Skin epidermis (tissue), 12 donors: ENCODE results near the gene IGF2.
"Not testable (repeated sequence)": the region's sequence is repeated elsewhere in the genome, so short reads cannot be mapped to it uniquely, and the experiment has no call there.

Source experiments
- H3K27ac ChIP-seq, 21 experiments: fragments of 200-600 bp; sonication (generic) in 11 of 21; one replicate each; pipeline ENCODE4 v1.5.0; 2020; ENCODE audit warnings: mild to moderate bottlenecking in 3 of 21, inconsistent platforms in 2 of 21, moderate library complexity in 2 of 21
- H3K4me3 ChIP-seq, 7 experiments: fragments of 200-600 bp; sonication (generic) in 2 of 7; one replicate each; pipeline ENCODE4 v1.5.0; 2020; ENCODE audit warnings: inconsistent platforms in 2 of 7, mild to moderate bottlenecking in 2 of 7, moderate library complexity in 1 of 7

Gene IGF2, protein sequence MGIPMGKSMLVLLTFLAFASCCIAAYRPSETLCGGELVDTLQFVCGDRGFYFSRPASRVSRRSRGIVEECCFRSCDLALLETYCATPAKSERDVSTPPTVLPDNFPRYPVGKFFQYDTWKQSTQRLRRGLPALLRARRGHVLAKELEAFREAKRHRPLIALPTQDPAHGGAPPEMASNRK

DNA sequence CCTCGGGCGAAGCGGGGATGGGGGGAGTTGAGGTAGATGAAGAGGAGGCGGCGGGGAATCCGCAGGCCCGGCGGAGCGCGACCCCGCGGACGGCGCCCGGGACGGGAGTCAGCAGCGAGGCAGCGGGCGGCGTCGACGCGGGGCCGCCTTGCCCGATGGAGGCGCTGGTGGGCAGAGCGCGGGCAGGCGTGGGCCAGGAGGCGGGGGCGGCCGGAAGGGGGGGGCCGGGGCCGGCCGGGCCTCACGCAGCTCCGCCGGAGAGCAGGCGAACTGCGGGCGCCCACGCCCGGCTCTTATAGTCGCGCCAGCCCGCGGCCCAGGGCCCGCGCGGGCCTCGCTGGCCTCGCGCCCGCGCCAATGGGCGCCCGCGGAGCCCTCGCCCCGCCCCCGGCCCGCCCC lies at the start of gene IGF2:
TSS of gene IGF2 (minus strand) at position 267 of the 399 bp plus-strand sequence. CDS start 3,866 bp downstream, outside the sequence.
- H3K4me3 ChIP-seq = peak within 1 kb of the TSS; percentile 1 to 28 (median 23)
- H3K27ac ChIP-seq = peak within 1 kb of the TSS in 2 of 21 experiments; percentile 25 to 45

DNA sequence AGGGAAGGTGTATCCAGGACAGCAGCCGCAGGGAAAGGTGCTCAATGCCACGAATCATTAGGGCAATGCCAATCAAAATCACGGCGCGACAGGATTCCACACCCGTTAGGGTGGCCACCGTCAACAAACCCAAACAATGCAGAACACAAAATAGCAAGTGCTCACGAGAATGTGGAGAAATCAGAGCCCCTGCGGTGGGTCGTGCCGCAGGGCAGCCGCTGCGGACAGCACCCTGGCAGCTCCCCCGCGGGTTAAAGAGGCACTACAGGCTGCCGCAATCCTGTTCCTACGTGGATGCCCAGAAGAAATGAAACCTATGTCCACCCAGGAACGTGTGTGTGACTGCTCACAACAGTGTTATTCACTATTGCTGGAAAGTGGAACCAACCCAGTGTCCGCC lies 49.6 kb upstream of the IGF2 start:
- no peak overlapping the region for H3K27ac ChIP-seq
- no peak overlapping the region for H3K4me3 ChIP-seq

DNA sequence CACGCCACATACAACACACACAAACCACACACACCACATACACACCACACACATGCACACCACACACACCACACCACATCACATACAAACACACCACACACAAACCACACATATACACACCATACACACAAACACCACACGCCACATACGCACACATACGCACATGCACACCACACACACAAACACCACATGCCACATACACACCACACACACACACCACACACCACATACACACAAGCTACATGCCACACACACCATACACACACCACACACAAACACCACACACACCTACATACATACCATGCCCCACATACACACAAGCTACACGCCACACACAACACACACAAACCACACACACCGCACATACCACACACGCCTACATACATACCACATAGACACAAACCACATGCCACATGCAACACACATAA lies 48.1 kb upstream of the IGF2 start:
- Histone ChIP-seq H3K4me3 (no peak overlapping the region), H3K27ac (no peak overlapping the region)

DNA sequence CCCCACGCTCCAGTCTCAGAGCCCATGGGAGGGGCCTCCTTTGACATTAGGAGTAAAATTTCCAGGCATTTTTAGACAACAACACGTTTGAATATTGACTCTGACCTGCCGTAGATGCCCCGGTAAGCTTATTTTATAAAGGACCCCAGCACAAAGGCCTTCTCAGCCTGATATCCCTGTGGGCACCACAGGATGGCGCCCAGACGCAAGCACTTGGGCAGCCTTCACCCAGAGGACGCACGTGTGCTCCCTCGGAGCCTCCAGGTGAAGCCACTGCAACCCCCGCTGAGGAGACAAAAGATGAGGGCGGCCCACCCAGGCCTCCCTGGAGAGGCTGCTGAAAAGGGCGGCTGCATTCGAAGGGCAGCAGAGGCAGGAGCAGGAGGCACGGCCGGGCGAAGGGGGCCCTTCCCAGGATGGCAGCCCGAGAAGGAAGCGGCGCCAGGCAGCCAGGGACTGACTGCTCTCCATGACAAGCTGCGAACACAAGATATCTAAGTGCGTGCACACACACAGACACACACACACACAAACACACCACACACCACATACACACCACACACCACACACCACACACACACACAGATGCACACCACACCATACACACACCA lies 47.6 kb upstream of the IGF2 start:
- H3K27ac ChIP-seq = no peak overlapping the region
- H3K4me3 ChIP-seq = no peak overlapping the region

DNA sequence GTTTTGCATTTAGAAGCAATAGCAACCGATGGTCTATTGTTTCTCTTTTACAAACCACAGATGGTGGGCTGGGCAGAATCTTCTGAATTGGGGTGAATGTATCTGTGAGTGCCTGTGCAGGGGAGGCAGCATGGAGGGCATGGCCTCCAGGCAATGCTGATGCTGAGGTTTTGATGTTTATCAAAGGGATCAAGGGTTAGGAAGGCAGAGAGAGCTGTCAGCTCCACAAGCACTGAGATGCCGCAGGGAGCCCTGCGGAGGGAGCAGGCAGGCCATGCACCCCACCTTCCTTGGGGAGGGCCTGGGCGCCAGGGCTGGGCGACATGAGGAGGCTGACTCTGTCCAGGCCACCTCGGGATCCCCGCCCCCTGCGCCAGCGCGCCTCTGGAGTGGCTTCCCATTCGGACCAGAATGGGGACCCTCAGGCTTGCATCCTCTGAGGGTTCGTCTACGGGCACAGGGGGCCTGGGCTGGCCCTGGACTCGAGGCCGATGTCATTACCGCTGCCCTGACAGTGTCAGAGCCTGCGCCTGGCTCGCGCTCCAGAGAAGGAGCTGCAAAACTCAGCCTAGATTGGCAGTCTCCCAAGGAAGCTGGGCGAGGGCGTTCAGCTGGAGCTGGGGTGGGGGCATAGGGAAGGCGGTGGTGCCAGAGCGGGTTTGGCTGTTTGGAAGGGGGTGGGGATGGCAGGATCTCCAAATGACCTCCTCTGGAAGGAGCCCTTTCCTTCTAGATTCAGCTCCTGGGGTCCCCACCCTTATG lies 46.3 kb upstream of the IGF2 start:
- Histone ChIP-seq H3K4me3 (no peak overlapping the region), H3K27ac (no peak overlapping the region)

DNA sequence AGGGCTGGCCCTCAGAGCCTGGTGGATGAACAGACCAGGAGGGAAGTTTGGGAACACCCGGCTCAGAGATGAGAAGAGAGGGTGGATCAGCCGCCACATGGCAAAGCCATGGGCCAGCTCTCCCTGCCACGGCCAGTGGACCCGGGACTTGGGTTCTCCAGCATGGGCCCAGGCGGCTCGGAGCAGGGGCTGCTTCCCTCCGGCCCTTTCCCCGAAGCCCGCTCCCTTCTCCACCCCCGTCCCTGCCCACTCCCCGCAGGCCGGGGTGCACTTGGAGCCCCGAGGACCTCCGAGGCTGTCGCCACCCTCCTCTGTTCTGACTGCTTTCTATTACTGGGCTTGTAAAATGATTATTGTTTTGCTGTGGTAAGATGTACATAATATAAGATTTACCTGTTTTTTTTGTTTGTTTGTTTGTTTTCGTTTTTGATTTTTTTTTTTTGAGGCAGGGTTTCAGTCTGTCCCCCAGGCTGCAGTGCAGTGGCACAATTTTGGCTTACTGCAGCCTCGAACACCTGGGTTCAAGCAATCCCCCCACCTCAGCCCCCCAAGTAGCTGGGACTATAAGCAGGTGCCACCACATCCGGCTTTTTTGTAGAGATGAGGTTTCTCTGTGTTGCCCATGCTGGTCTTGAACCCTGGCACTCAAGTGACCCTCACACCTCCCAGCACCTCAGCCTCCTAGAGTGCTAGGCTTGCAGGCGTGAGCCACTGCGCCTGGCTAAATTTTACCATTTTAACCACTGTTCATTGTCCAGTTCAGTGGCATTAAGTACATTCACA lies 43.7 kb upstream of the IGF2 start:
- no peak overlapping the region for H3K27ac ChIP-seq
- H3K4me3 ChIP-seq = no peak overlapping the region

DNA sequence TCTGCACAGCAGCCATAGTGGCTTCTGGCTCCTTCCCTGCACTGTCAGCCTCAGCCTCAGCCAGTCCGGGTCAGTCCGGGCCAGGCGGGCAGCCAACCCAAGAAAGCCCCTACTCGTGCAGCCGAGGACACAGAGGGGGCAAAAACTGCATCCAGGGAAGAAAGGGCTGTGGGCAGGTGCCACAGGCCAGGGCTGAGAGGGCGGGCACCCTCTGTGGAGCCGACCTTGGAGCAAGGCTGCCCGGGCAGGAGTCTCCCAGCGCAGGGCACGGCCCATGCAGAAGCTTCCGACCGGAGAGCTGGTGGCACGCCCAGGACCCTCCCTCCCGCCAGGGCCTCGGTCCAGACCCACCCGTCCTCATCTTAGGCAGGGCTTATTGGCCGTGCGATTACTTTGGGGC lies 42.9 kb upstream of the IGF2 start:
- Histone ChIP-seq H3K27ac (no peak overlapping the region), H3K4me3 (no peak overlapping the region)

DNA sequence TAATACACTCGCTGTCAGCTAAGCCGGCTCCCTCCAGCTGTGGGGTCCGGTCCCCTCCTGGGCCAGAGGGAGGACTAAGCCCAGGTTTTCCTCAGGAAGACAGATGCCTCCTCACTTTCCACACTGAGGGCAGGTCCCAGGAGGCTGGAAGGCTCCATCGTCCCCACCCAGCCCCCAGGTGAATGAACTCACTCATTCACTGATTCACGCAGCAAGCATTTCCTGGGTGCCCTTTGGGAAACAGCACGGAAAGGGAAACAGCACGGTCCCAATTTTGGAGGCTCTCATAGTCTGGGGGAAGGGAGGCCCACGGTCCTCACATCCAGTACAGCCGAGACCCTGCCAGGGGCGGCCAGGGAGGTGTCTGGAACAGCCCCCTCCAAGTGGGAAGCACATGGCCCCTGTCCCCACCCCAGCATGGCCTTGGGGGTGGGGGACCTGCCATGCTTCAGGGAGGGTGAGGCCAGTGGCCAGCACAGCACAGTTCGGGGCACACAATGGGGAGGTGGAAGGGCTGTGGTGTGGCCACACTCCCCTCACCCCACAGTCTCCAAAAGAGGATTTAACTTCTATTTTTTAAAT lies 41.7 kb upstream of the IGF2 start:
- Histone ChIP-seq H3K4me3 (no peak overlapping the region), H3K27ac (no peak overlapping the region)

DNA sequence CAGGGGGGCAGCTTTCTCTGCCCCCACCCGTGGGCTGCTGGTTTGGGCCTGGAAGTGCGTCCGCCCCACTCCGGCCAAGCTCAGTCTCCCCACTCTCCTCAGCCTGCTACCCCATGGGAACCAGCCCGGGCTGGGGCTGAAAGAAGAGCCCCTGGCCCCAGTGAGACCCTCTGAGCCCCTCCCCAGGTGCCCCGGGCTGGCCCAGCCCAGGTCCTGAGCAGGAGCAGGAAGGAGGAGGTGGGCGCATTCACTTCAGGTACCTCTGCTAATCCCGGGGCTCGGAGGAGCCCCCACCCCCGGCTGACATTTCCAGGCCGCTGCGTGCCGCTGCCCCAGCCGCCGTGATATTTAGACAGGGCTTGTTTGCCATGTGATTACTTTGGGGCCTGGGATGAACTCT lies 41.2 kb upstream of the IGF2 start:
- no peak overlapping the region for H3K4me3 ChIP-seq
- H3K27ac ChIP-seq = no peak overlapping the region

DNA sequence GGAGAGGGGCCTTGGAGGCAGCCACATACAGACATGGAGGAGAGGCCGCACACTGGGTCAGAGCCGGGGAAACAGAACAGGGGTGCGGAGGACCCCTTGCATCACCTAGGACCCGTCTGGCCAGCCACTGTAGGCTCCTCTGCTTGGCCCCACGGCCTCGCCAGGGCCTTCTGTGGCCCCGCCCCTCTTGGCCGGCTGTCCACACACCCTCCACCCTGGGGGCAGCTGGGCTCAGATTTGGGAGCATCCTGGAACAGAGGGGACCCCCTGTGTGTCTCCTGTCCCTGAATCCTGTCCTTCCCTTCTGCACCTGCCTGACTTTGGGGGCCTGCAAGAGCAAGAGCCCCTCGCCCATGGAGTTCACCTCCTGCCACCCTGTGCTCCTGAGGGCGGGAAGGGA lies 40.3 kb upstream of the IGF2 start:
- no peak overlapping the region for H3K27ac ChIP-seq

DNA sequence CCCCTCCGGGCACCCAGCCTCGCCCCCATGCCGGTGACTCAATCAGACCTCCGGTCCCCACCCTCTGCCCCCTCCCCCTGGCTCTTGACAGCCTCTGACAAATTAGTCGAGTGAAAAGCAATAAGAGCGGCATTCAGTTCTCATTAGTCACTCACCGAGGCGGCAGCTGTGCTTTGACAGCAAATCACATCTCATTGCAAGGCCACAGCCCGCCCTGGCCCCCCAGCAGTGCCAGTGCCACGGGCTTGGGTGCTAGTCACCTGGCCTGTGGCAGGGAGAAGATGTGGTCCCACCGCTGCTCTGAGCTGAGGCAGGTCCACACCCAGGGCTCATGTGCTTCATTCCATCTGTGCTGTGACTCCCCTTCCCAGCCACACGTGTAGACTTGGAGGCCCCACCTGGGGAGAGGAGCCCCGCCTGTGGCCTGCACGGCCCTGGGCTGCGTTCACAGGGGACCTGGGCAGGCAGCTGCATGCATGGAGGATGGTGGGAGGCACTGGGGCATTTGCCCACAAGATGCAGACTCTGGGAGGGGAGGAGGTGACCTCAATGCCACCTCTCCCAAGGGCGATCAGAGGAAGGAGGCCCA lies 39.8 kb upstream of the IGF2 start:
- peak overlapping the region in 1 of 21 experiments; percentile 3 for H3K27ac ChIP-seq
- no peak overlapping the region for H3K4me3 ChIP-seq

More for the DNA sequence above, 40.3 kb upstream of the IGF2 start:
- H3K4me3 ChIP-seq = no peak overlapping the region

DNA sequence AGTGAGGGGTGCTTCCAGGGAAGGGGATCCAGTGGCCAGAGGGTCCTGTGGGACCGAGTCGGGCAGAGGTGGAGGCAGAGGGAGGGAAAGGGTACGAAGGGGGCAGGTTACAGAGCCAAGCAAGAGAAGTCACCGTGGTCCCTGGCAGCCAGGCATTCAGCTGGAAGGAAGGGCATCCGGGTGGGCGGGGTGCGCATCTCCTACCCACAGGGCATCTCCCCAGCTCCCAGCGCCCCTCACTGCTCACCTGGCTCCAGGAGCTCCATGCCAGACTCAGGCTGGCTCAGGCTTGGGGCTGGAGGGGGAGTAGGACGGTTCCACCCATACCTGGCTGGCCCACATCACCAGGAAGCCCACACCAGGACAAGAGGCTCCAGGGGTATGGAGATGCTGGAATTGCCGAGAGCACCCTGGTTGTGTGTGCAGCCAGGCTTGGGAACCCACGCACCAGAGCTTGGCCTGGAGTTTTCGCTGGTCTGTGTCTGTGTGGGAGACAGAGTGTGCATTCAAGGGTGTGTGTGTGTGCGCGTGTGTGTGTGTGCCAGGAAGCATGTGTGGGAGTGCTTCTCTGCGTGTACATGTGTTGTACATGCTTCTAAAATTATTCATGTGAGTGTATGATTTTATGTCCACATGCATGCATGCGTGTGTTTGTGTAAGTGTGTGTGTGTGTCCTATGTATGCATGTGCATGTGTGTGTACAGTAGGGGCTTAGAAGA lies 39.0 kb upstream of the IGF2 start:
- not testable (repeated sequence) for H3K27ac ChIP-seq, H3K4me3 ChIP-seq

DNA sequence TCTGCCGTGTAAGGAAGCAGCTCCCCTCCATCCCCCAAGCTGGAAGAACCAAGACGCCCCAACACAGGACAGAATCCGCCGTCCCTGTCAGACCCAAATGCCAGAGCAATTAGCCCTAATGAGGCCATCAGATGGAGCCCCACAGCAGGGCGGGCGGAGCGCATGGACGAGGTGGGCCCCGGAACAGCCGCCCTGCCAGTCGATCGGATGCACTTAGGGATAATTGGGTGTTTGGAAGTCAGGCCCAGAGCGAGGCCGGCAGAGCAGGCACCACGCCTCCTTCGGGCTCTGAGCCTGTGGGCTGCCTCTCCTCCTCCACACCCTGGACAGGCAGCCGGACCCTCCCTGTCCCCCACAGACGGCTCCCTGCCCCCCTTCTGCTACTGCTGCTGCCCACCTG lies 37.9 kb upstream of the IGF2 start:
- no peak overlapping the region for H3K4me3 ChIP-seq
- H3K27ac ChIP-seq = no peak overlapping the region

DNA sequence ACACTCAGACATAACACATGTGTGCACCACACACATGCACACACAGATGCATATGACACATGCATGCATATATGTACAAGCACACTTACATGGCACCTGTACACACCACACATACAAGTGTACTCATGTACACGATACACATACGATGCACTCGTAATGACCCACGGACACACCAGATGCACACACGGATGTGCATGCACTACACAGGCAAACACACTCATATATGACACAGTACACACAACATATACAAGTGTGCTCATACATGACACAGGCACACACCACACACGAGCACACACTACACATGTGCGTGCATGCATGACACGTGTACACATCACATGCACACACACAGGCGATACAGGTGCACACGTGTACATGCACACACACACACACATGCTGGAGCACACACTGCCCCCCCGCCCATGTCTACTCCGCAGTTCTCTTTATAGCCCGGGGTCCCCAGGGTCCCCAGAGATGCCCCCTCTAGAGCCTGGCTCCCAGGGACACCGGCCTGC lies 37.3 kb upstream of the IGF2 start:
- Histone ChIP-seq H3K27ac (no peak overlapping the region), H3K4me3 (no peak overlapping the region)

DNA sequence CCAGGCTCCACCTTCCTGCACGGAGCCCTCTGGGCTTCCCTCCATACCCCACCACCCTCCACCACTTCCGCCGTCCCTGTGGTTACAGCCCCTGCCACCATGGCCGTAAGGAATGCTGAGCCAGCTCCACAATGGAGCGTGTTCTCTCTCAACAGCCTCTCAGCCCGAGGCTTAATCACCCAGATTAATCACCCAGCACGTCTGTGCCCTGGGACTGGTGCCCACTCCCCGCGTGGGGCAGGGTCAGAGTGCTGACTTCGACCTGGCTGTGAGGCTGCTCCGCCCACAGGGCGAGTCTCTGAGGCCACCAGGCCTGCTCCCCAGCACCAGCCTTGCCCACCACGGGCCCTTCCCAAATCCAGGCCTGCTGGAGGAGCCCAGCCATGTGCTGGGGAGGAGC lies 36.5 kb upstream of the IGF2 start:
- H3K4me3 ChIP-seq = no peak overlapping the region
- H3K27ac ChIP-seq = no peak overlapping the region

DNA sequence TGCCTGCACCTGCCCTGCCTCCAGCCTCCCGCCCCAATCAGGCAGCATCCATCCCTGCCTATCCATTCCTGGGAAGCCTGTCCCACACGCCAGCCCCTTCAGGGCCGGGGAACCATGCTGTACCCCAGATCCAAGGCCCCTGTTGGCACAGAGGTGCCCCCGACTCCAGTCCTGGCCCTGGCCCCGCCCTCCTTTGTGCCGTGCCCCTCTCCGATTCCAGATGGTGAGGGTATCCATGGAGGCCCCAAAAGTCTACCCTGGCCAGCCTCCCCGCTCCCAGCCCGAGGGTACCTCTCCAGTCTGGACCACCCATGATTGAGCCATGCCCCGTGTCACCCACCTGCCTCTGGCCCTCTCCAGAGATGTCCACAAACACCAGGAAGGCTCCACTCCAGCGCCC lies 35.2 kb upstream of the IGF2 start:
- H3K4me3 ChIP-seq = no peak overlapping the region
- H3K27ac ChIP-seq = no peak overlapping the region

DNA sequence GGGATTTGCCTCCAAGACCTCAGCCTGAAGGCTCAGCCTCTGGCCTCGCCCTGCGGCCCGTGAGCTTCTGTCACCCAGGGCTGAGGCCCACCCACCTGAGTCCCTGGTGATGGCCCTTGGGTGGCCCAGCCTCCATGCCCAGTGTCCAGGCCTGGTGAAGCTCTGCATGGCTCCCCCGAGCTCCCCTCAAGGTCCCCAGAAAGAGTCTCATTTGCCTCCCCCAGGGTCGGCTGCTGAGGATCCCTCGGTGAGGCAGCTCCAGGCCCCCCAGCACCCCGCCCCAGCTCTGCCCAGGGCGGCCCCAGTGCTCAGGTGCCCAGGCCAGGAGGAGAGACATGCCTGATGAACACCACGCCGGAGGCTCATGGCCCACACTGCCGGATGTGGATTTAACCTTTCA lies 34.6 kb upstream of the IGF2 start:
- Histone ChIP-seq H3K27ac (no peak overlapping the region), H3K4me3 (no peak overlapping the region)

DNA sequence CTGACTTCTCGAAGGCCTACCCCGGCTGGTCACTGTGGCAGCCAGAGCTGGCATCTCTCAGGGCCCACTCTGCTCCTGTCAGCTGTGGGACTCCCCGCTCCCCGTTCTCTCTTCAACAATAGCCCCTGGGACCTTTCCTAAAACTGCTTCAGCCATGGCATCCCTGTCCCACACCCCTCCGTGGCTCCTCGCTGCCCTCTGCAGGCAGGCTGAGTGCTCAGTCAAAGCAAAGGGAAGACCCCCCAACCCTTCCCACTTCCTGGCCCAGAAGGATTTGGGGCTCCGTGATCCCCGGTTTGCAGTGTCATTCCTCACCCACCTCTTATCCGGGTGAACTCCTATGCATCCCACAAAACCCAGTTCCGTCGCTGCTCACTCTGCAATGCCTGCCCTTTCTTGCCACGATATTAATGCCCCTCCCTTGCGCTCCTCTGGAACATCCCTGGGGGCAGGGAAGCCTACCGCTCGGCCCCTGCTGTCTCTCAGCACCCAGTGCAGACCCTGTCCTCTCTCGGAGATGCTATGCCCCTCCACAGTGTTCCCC lies 34.0 kb upstream of the IGF2 start:
- no peak overlapping the region for H3K4me3 ChIP-seq

DNA sequence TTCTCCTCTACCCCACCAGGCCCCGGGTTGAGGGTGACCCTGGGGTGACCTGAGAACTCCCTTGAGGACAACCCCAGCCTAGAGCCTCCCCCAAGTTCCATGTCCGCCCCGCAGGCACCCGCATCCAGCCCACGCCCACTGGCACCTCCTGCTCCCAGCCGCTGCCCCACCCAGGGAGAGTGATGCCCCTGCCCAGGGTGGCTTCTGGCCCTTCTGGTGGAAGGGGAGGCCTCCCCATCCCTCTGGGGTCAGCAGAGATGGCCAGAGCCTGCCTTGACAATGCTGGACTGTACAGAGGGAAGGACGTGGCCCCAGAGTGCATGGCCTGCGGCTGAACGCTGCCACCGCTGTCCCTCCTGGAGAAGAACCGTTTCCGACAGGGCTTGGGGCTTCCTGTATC lies 33.5 kb upstream of the IGF2 start:
- no peak overlapping the region for H3K27ac ChIP-seq
- no peak overlapping the region for H3K4me3 ChIP-seq

More for the DNA sequence above, 34.0 kb upstream of the IGF2 start:
- no peak overlapping the region for H3K27ac ChIP-seq
